Tongue (tissue), 2 donors: ENCODE data around the gene ZNF441. TPM values are rescaled to one million over a fixed set of nuclear protein-coding genes. Genes with fewer than 3 reads are reported as not detected.
A peak's percentile ranks its signal among the peaks of the same experiment; 100 is the strongest.
"Not testable (repeated sequence)": the region's sequence is repeated elsewhere in the genome, so short reads cannot be mapped to it uniquely, and the experiment has no call there.

Experiments used
- DNase-seq: peaks from one replicate; pipeline ENCODE4 v3.0.0-alpha.2; 2015
- total RNA-seq: library from RNA; depleted of rRNA; stranded (reverse); fragments of >200 nt; gene quantifications from one replicate; pipeline ENCODE4 v1.2.3, GENCODE V29; 2014

ZNF441 gene
- total RNA-seq, 1 donor from 2014 or later = 16.2 TPM

- no peak for DNase-seq
These were observed 13.7 kb downstream of the ZNF441 start for GRCh38 chr19:11780431-11781020.

- no peak for DNase-seq
These were observed 14.7 kb downstream of the ZNF441 start for GRCh38 chr19:11781295-11782057.

- no peak for DNase-seq
These were observed 17.0 kb downstream of the ZNF441 start for GRCh38 chr19:11783767-11784166.

DNA sequence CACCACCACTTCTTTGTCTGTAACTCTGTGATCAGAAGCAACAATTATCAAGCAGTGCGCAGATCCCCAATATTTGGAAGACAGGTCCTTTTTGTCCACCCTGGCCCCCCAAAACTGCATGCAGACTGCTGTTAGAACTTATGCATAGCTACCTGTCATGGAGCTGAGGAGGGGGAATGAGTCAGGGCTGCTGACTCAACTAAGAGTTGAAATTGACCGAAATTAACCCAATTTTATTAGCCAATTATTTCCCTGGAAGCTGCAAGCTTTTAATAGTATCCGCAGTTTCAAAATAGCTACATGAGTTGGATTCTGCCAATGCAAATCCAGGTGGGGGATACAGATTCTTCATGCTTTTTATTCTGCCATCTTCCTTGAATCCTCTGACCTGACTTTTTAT, 17.6 kb downstream of the ZNF441 start:
- DNase-seq = no peak

- DNase-seq = no peak
These were observed 20.7 kb downstream of the ZNF441 start for GRCh38 chr19:11787536-11787935.

GRCh38 chr19:11792942-11793341, 26.1 kb downstream of the ZNF441 start:
- no peak for DNase-seq

- peak; percentile 97 for DNase-seq
These were observed 30.7 kb downstream of the ZNF441 start for GRCh38 chr19:11797491-11797890.

- DNase-seq = peak; percentile 95
These were observed 31.9 kb downstream of the ZNF441 start, which contains the start of gene ZNF491 for GRCh38 chr19:11798391-11799330. Gene ZNF491, plus strand, starts transcription at chr19:11798523. Its CDS starts 7,431 bp downstream, at chr19:11805954.

GRCh38 chr19:11806354-11807098, 39.7 kb downstream of the ZNF441 start:
- no peak for DNase-seq

- DNase-seq = no peak
These were observed 40.2 kb downstream of the ZNF441 start for GRCh38 chr19:11807099-11807380.

GRCh38 chr19:11813703-11814028, 46.9 kb downstream of the ZNF441 start:
- DNase-seq = no peak

- DNase-seq = peak; percentile 97
These were observed 47.4 kb downstream of the ZNF441 start, which contains the start of gene ZNF440 for GRCh38 chr19:11814029-11814699. Gene ZNF440, plus strand, starts transcription at chr19:11814273. Its CDS starts 175 bp downstream, at chr19:11814448.

DNA sequence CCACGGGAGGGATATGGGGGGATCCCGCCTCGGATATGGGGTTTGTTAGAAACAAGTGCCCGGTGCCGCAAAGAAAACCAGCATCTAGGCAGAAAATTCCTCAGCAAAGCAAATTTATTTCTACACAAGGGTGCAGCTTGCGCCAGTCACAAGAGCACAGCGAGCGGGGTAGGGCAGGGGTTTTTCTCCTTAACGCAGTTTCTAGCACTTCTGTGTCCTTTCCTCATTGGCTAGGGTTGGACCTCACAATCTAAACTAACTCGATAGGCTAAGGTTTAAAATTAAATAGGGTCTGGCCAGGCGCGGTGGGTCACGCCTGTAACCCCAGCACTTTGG, 47.9 kb downstream of the ZNF441 start:
- DNase-seq = peak; percentile 44

DNA sequence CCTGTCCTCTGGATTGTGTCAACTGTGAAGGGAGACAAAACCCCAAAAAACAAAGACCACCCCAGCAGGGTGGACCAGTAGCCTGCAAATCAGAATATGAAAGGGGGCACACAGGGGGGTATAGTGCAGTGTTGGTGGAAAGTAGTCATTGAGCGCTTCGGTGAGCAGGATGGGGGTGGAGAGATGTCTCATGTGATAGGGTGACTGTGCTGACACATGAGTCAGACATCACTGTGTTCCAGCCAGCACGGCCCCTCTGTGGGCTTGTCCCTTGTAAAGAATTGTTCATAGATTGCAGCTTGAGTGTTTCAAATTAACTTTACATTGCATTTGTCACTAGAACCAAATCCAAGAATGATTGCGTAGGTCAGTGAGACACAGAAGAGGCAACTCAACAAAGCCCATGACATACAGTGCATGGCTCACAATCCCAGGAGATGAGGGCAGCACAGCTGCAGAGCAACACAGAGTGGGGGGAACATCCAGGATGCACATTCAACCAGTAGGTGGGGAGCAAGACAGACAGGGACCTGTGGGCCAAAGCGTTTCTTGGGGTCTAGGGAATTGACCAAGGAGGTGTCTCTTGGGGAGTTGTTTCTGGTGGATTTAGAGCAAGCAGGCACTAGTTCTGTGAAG, 54.8 kb downstream of the ZNF441 start:
- no peak for DNase-seq

GRCh38 chr19:11828957-11829876, 62.4 kb downstream of the ZNF441 start:
- DNase-seq = not testable (repeated sequence)

GRCh38 chr19:11832253-11832912, 65.6 kb downstream of the ZNF441 start:
- no peak for DNase-seq

GRCh38 chr19:11833541-11833940, 66.7 kb downstream of the ZNF441 start:
- DNase-seq = no peak
